DMS153 (cell line): ENCODE results near the gene KIAA1191.

ENCODE experiments used
- DNase-seq: peaks from one replicate; lab custom pipeline; 2025; lab: John Stamatoyannopoulos, UW

Gene KIAA1191

GRCh38 chr5:176389135-176390123 is 27.9 kb upstream of the KIAA1191 start:
- DNase-seq, result no peak

- peak; percentile 85 for DNase-seq
Measured at GRCh38 chr5:176388444-176389134, 27.0 kb upstream of the KIAA1191 start, which contains the start of the genes HIGD2A and NOP16. HIGD2A (plus strand) TSS chr5:176388751; CDS start chr5:176388820, 69 bp downstream. NOP16 (minus strand) TSS chr5:176388598; CDS start chr5:176388539, 59 bp downstream.

GRCh38 chr5:176388003-176388443 is 26.5 kb upstream of the KIAA1191 start:
- DNase-seq, result no peak

GRCh38 chr5:176387384-176387925 is 25.9 kb upstream of the KIAA1191 start:
- no peak for DNase-seq

GRCh38 chr5:176386491-176386890 is 24.9 kb upstream of the KIAA1191 start:
- no peak for DNase-seq

GRCh38 chr5:176384991-176385390 is 23.4 kb upstream of the KIAA1191 start:
- no peak for DNase-seq

GRCh38 chr5:176384366-176384930 is 22.9 kb upstream of the KIAA1191 start:
- DNase-seq, result no peak

GRCh38 chr5:176383961-176384360 is 22.4 kb upstream of the KIAA1191 start:
- DNase-seq, result no peak

- DNase-seq, result no peak
Measured at GRCh38 chr5:176383248-176383905, 21.8 kb upstream of the KIAA1191 start.

- DNase-seq, result no peak
Measured at GRCh38 chr5:176382721-176383120, 21.2 kb upstream of the KIAA1191 start.

- no peak for DNase-seq
Measured at GRCh38 chr5:176381979-176382378, 20.4 kb upstream of the KIAA1191 start.

- no peak for DNase-seq
Measured at GRCh38 chr5:176381423-176381822, 19.9 kb upstream of the KIAA1191 start.

GRCh38 chr5:176379881-176380280 is 18.3 kb upstream of the KIAA1191 start:
- DNase-seq, result no peak

GRCh38 chr5:176373100-176373818 is 11.7 kb upstream of the KIAA1191 start:
- no peak for DNase-seq

GRCh38 chr5:176371621-176372539 is 10.3 kb upstream of the KIAA1191 start:
- DNase-seq, result no peak

GRCh38 chr5:176369934-176370711 is 8.6 kb upstream of the KIAA1191 start:
- no peak for DNase-seq

GRCh38 chr5:176368726-176369125 is 7.2 kb upstream of the KIAA1191 start:
- no peak for DNase-seq

GRCh38 chr5:176366232-176366894 is 4.8 kb upstream of the KIAA1191 start:
- DNase-seq, result no peak
